ENCODE results near the gene HAGHL.

Gene HAGHL

DNA sequence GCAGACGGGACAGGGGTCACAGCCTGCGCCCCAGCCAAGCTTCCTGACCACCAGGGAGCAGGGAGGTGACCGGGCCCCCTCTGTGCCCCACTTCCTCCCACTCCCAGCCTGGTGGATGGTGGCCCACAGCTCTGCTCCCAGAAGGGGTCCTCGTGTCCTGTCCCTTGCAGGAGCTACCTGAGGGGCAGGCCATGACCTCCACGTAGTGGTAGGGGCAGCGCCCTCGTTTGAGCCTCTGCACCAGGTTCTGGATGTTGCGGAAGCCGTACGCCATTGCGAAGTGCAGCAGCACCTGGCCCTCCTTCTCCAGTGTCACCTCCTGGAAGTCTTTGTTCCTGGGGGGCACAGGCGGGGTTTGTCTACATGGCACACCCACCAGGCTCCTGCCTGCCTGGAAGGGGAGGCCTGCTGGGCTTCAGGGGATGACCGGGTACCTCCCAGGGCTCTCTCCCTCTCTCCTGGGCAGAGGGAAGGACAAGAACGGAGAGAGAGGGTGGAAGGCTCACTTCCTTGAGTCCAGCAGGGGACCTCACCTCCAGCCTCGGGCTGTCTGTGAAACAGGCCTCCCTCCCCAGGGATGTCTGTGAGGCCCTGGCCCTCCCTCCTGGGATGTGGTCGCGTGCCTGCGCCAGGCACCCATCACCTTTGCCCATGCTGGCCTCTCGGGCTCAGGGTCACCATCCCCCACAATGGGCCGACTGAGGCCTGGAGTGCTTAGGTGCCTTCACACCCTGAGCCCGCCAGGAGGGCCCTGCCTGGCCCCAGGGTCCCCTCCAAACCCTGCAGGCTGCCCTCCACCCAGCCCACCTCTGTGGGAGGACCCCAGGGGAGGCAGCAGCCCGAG, 4.0 kb downstream of the HAGHL start:
- TF ChIP-seq, protein P1, sequence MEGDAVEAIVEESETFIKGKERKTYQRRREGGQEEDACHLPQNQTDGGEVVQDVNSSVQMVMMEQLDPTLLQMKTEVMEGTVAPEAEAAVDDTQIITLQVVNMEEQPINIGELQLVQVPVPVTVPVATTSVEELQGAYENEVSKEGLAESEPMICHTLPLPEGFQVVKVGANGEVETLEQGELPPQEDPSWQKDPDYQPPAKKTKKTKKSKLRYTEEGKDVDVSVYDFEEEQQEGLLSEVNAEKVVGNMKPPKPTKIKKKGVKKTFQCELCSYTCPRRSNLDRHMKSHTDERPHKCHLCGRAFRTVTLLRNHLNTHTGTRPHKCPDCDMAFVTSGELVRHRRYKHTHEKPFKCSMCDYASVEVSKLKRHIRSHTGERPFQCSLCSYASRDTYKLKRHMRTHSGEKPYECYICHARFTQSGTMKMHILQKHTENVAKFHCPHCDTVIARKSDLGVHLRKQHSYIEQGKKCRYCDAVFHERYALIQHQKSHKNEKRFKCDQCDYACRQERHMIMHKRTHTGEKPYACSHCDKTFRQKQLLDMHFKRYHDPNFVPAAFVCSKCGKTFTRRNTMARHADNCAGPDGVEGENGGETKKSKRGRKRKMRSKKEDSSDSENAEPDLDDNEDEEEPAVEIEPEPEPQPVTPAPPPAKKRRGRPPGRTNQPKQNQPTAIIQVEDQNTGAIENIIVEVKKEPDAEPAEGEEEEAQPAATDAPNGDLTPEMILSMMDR (IDR thresholded peaks at IDR 0.05), result no peak
- peak overlapping the region; percentile 99 for H3K27ac ChIP-seq

DNA sequence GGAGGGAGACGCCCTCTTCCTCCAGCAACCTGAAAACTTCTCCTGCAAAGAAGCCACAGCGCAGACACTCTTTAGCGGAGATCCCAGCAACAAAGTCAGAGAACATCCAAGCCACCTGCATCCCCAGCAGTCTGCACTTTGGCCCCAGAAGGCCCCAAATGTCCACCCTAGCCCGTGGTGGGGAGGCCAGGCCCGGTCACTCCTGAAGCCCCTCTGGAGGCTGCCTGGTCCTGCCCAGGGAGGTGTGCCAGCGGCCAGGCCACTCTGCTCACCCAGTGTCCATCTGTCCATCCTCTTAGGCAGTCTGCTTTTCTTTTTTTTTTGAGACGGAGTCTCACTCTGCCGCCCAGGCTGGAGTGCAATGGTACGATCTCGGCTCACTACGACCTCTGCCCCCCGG, 5.4 kb downstream of the HAGHL start:
- TF ChIP-seq, protein P1 (IDR thresholded peaks at IDR 0.05), result no peak
- TF ChIP-seq ZFX (IDR thresholded peaks at IDR 0.05; ENCODE audit: borderline replicate concordance), result no peak
- peak overlapping the region; percentile 99 for H3K27ac ChIP-seq

DNA sequence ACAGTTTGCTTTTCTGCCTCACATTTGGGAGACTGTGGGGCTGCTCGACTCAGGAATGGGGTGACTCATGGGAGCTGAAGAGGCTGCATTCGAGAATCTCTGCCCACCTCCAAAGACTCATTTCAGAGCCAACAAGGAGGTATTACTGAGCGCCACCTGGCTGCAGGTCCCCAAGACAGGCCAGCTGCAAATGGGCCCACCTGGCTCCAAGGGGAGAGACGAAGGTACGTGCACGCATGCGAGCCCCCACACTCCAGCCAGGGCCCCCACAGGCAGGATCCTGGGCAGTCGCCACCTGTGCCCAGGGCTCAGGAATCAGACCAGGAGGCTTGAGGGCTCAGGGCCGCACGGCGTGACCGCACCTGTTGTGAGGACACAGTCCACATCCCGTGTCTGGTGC, 6.0 kb downstream of the HAGHL start:
- no peak overlapping the region for H3K27ac ChIP-seq
- TF ChIP-seq ZFX (IDR thresholded peaks at IDR 0.05; ENCODE audit: borderline replicate concordance), result no peak
- TF ChIP-seq, protein P1 (IDR thresholded peaks at IDR 0.05), result no peak

DNA sequence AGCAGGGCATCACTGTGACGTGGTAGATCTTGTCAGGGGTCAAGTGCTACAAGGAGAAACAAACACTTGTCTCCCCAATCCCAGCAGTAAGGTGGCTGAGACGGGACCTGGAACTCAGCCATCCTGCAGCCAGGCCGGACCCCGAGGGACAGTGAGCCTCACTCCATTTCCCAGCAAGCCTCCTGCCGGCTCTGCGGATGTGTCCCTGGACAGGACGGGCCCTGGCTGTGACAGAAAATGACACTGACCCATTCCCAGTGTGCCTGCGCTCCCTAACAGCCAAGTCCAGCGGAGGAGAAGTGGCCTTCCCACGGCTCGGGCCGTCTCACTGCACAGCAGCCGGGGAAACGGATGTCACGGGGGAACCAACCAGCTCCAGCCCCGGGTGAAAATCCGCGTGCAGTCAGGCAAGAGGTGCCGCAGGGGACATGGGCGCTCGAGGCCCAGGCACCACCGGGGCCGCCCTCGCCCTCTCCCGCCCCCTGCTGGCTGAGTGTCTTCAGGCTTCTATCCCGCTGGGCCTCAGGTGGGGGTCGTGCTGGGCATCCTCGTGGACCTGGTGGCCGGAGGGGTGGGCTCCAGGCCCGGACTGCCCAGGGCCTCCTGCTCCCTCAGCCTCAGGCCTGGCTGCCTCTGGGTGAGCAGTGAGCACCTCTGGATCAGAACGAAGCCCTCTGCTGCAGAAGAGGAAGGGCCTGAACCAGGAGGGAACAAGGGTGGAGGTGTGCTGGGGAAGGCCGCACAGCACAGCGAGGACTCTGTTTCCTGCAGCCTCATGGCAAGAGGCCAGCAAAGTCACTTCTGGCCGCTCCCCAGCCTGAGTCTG, 6.7 kb downstream of the HAGHL start:
- TF ChIP-seq, protein P1 (IDR thresholded peaks at IDR 0.05), result peak; percentile 80
- TF ChIP-seq ZFX (IDR thresholded peaks at IDR 0.05; ENCODE audit: borderline replicate concordance), result no peak
- H3K27ac ChIP-seq, result no peak overlapping the region

DNA sequence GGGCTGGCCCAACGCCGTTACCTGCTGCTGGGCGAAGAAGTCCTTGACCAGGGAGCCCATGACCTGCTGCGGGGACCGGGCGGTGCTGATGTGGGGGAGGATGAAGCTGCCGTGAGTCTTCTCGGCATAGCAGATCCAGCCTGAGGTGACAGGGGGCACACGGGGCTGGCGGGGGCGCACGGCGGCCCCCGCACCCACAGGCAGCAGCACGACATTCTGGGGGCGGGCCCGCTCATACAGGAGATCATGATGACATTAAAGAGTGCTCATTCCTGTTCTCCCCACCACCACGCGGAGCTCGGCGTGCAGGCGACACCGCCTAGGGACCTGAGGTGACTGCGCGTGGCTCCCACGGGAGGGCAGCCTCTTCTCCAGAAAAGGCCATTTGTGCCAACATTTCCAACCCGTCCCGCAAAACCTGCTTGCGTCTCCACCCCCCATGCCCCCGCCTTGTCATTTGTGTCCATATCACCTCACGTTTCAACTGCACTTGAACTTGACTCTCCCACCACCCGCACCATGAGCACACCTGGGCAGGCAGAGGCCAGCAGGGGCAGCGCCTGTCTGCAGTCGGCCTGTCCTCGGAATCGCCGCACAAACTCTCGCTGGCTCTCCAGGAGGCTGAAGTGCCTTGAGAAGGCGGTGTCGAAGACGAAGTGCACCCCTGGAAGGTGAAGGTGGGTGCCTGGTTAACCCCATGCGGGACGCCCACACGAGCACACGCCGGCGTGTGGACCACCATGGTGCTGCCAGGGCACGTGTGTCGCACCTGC, 7.5 kb downstream of the HAGHL start:
- TF ChIP-seq, protein P1 (IDR thresholded peaks at IDR 0.05), result no peak
- TF ChIP-seq ZFX (IDR thresholded peaks at IDR 0.05; ENCODE audit: borderline replicate concordance), result no peak
- 0 out of 2 replicates have a peak overlapping the region, but pooled peaks have one; percentile 96 for H3K27ac ChIP-seq

DNA sequence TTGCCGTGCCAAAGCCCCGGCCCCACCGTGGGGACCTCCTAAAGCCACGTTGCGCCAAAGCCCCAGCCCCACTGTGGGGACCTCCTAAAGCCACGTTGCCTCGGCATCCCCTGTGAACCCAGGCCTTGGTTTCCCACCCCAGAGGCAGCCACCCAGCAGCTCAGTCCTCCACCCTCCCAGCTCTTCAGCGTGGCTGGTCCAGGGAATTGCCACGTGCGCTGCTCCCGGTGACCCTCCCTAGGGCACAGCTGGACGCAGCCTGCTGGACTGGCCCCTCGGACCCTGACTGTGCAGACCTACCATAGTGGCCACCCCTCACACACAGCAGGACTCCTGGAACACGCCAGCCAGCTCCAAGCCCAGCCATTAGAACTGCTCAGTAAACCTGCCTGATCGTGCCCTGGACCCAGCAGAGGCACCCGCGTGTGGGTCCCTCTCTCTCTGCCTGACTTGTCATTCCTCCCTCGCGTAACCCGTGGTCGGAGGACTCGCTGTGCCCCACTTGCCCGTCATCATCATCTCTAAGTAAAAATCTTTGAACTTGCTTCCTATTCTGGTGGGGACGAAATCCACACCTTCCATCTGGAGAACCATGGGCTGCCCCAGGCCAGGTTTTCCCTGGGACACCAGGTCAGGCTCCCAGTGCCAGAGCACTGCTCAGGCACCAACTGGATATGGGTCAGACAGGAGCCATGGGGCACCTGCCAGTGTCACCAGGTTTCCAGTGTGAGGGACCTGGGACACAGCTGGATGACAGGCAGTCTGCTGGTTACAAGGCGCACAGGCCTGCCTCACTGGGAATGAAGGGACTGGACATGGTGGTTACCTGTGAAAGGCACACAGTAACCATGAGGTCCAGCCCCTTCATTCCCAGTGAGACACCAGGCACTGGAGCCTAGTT, 8.3 kb downstream of the HAGHL start:
- H3K27ac ChIP-seq, result peak overlapping the region; percentile 96
- TF ChIP-seq, protein P1 (IDR thresholded peaks at IDR 0.05), result no peak
- TF ChIP-seq ZFX (IDR thresholded peaks at IDR 0.05; ENCODE audit: borderline replicate concordance), result no peak

All from 22Rv1 (cell line).